ENCODE measurements around the gene CDH23.

Gene CDH23

DNA sequence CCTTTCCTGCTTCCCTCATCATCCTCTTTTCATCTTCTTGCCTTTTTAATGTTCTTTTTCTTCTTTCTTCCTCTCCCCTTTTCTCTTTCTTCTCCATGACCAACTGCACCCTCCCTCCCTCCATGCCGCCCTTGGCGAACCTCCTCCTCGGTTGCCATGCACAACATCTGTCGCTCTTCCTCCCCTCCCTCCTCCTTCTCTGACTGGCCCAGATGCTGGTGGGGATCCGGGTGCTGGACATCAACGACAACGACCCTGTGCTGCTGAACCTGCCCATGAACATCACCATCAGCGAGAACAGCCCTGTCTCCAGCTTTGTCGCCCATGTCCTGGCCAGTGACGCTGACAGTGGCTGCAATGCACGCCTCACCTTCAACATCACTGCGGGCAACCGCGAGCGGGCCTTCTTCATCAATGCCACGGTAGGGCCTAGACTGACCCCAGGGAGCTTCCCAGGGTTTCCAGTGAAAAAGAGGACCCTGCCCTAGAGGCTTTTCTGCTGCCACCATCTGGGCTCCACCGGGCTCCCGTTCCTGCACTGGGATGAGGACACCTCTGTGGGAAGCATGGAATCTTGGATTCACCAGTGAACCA lies 388.1 kb downstream of the CDH23 start:
- TF ChIP-seq SNAI2 (CRISPR knock-in tag; IDR thresholded peaks at IDR 0.05) (no peak), PPARA (CRISPR knock-in tag; IDR thresholded peaks at IDR 0.05; ENCODE audit: borderline replicate concordance) (no peak), TCF4 (CRISPR knock-in tag; IDR thresholded peaks at IDR 0.05; ENCODE audit: borderline replicate concordance) (no peak), ZNF565 (CRISPR knock-in tag; conservative IDR thresholded peaks at IDR 0.05; ENCODE audit: low read depth) (no peak), ZC3H10 (CRISPR knock-in tag; IDR thresholded peaks at IDR 0.05) (no peak), BACH2 (CRISPR knock-in tag; IDR thresholded peaks at IDR 0.05; ENCODE audit: borderline replicate concordance) (no peak), RARB (CRISPR knock-in tag; IDR thresholded peaks at IDR 0.05) (no peak), ZFP3 (CRISPR knock-in tag; IDR thresholded peaks at IDR 0.05) (no peak)
- TF ChIP-seq, protein P1, sequence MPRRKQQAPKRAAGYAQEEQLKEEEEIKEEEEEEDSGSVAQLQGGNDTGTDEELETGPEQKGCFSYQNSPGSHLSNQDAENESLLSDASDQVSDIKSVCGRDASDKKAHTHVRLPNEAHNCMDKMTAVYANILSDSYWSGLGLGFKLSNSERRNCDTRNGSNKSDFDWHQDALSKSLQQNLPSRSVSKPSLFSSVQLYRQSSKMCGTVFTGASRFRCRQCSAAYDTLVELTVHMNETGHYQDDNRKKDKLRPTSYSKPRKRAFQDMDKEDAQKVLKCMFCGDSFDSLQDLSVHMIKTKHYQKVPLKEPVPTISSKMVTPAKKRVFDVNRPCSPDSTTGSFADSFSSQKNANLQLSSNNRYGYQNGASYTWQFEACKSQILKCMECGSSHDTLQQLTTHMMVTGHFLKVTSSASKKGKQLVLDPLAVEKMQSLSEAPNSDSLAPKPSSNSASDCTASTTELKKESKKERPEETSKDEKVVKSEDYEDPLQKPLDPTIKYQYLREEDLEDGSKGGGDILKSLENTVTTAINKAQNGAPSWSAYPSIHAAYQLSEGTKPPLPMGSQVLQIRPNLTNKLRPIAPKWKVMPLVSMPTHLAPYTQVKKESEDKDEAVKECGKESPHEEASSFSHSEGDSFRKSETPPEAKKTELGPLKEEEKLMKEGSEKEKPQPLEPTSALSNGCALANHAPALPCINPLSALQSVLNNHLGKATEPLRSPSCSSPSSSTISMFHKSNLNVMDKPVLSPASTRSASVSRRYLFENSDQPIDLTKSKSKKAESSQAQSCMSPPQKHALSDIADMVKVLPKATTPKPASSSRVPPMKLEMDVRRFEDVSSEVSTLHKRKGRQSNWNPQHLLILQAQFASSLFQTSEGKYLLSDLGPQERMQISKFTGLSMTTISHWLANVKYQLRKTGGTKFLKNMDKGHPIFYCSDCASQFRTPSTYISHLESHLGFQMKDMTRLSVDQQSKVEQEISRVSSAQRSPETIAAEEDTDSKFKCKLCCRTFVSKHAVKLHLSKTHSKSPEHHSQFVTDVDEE (CRISPR knock-in tag; IDR thresholded peaks at IDR 0.05) = no peak
- TF ChIP-seq, protein P2, sequence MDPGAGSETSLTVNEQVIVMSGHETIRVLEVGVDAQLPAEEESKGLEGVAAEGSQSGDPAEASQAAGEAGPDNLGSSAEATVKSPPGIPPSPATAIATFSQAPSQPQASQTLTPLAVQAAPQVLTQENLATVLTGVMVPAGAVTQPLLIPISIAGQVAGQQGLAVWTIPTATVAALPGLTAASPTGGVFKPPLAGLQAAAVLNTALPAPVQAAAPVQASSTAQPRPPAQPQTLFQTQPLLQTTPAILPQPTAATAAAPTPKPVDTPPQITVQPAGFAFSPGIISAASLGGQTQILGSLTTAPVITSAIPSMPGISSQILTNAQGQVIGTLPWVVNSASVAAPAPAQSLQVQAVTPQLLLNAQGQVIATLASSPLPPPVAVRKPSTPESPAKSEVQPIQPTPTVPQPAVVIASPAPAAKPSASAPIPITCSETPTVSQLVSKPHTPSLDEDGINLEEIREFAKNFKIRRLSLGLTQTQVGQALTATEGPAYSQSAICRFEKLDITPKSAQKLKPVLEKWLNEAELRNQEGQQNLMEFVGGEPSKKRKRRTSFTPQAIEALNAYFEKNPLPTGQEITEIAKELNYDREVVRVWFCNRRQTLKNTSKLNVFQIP (CRISPR knock-in tag; IDR thresholded peaks at IDR 0.05; ENCODE audit: borderline replicate concordance, low read depth) = no peak
- TF ChIP-seq, protein P3, sequence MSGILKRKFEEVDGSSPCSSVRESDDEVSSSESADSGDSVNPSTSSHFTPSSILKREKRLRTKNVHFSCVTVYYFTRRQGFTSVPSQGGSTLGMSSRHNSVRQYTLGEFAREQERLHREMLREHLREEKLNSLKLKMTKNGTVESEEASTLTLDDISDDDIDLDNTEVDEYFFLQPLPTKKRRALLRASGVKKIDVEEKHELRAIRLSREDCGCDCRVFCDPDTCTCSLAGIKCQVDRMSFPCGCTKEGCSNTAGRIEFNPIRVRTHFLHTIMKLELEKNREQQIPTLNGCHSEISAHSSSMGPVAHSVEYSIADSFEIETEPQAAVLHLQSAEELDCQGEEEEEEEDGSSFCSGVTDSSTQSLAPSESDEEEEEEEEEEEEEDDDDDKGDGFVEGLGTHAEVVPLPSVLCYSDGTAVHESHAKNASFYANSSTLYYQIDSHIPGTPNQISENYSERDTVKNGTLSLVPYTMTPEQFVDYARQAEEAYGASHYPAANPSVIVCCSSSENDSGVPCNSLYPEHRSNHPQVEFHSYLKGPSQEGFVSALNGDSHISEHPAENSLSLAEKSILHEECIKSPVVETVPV (CRISPR knock-in tag; IDR thresholded peaks at IDR 0.05) = no peak
- ATAC-seq = no peak

DNA sequence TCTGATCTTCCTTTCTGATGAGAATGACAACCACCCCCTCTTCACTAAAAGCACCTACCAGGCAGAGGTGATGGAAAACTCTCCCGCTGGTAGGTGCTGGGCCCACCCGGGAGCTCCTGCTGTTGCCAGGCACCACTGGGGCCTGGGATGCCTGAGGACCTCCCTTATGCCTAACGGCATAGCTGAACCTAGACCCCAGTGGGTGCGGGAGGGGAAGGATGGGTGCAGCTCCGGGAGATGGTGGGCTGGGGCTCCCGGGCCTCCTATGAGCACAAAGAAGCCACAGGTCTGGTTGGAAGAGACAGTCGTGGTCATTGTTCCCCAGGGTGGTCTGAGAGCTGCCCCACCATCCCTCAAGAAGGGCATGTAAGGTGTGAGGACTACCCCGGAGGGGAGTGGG lies 392.2 kb downstream of the CDH23 start:
- TF ChIP-seq TCF4 (CRISPR knock-in tag; IDR thresholded peaks at IDR 0.05; ENCODE audit: borderline replicate concordance) (no peak), ARNTL (CRISPR knock-in tag; IDR thresholded peaks at IDR 0.05; ENCODE audit: borderline replicate concordance, low read depth) (no peak), OSR1 (CRISPR knock-in tag; IDR thresholded peaks at IDR 0.05) (no peak), ZNF8 (CRISPR knock-in tag; IDR thresholded peaks at IDR 0.05) (no peak), CSDC2 (CRISPR knock-in tag; IDR thresholded peaks at IDR 0.05) (no peak), ISL1 (CRISPR knock-in tag; IDR thresholded peaks at IDR 0.05) (no peak), ESRRG (CRISPR knock-in tag; IDR thresholded peaks at IDR 0.05) (no peak), ZC3H10 (CRISPR knock-in tag; IDR thresholded peaks at IDR 0.05) (no peak), TOX (CRISPR knock-in tag; IDR thresholded peaks at IDR 0.05; ENCODE audit: borderline replicate concordance) (no peak), ZNF70 (CRISPR knock-in tag; IDR thresholded peaks at IDR 0.05) (no peak), RARB (CRISPR knock-in tag; IDR thresholded peaks at IDR 0.05) (no peak), ZFP3 (CRISPR knock-in tag; IDR thresholded peaks at IDR 0.05) (no peak)
- TF ChIP-seq, protein P1 (CRISPR knock-in tag; IDR thresholded peaks at IDR 0.05) = no peak
- TF ChIP-seq, protein P3 (CRISPR knock-in tag; IDR thresholded peaks at IDR 0.05) = no peak
- TF ChIP-seq, protein P4, sequence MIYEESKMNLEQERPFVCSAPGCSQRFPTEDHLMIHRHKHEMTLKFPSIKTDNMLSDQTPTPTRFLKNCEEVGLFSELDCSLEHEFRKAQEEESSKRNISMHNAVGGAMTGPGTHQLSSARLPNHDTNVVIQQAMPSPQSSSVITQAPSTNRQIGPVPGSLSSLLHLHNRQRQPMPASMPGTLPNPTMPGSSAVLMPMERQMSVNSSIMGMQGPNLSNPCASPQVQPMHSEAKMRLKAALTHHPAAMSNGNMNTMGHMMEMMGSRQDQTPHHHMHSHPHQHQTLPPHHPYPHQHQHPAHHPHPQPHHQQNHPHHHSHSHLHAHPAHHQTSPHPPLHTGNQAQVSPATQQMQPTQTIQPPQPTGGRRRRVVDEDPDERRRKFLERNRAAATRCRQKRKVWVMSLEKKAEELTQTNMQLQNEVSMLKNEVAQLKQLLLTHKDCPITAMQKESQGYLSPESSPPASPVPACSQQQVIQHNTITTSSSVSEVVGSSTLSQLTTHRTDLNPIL (CRISPR knock-in tag; IDR thresholded peaks at IDR 0.05; ENCODE audit: low read depth) = no peak

More for the DNA sequence above, 392.2 kb downstream of the CDH23 start:
- ATAC-seq = no peak
